HG03575 (cell line): Measurements from ENCODE around the gene KLF3.

ENCODE experiments used
- ATAC-seq: cut with Tn5 transposase; IDR thresholded peaks from one replicate; pipeline ENCODE4 v1.9.1; 2021; ENCODE audit not compliant: unreplicated experiment, insufficient number of reproducible peaks, low FRiP score; ENCODE audit errors: extremely low read depth

The KLF3 gene

GRCh38 chr4:38724475-38724808, 60.4 kb downstream of the KLF3 start:
- no peak for ATAC-seq

GRCh38 chr4:38728631-38729141, 64.7 kb downstream of the KLF3 start:
- no peak for ATAC-seq

- no peak for ATAC-seq
These were observed 66.5 kb downstream of the KLF3 start for GRCh38 chr4:38730493-38730829.

GRCh38 chr4:38730830-38731646, 67.0 kb downstream of the KLF3 start:
- peak; percentile 45 for ATAC-seq

GRCh38 chr4:38733663-38734062, 69.7 kb downstream of the KLF3 start:
- no peak for ATAC-seq

GRCh38 chr4:38734446-38734845, 70.4 kb downstream of the KLF3 start:
- ATAC-seq, result no peak

- ATAC-seq, result no peak
These were observed 70.9 kb downstream of the KLF3 start for GRCh38 chr4:38734911-38735310.

- ATAC-seq, result no peak
These were observed 71.9 kb downstream of the KLF3 start for GRCh38 chr4:38735870-38736269.

GRCh38 chr4:38738940-38739803, 75.2 kb downstream of the KLF3 start:
- ATAC-seq, result no peak

GRCh38 chr4:38740303-38740702, 76.3 kb downstream of the KLF3 start:
- ATAC-seq, result no peak

- ATAC-seq, result no peak
These were observed 79.9 kb downstream of the KLF3 start for GRCh38 chr4:38743866-38744265.

- ATAC-seq, result no peak
These were observed 81.9 kb downstream of the KLF3 start for GRCh38 chr4:38745881-38746280.

GRCh38 chr4:38747629-38748028, 83.6 kb downstream of the KLF3 start:
- no peak for ATAC-seq

- no peak for ATAC-seq
These were observed 85.3 kb downstream of the KLF3 start for GRCh38 chr4:38749336-38749735.
